ENCODE data around the gene ANO3. TPM values are rescaled to one million over a fixed set of nuclear protein-coding genes. Genes with fewer than 3 reads are reported as not detected.
"Not testable (repeated sequence)": the region's sequence is repeated elsewhere in the genome, so short reads cannot be mapped to it uniquely, and the experiment has no call there.

Gene ANO3
- 0.47 TPM for polyA plus RNA-seq (2012; ENCODE audit: missing spikeins)

DNA sequence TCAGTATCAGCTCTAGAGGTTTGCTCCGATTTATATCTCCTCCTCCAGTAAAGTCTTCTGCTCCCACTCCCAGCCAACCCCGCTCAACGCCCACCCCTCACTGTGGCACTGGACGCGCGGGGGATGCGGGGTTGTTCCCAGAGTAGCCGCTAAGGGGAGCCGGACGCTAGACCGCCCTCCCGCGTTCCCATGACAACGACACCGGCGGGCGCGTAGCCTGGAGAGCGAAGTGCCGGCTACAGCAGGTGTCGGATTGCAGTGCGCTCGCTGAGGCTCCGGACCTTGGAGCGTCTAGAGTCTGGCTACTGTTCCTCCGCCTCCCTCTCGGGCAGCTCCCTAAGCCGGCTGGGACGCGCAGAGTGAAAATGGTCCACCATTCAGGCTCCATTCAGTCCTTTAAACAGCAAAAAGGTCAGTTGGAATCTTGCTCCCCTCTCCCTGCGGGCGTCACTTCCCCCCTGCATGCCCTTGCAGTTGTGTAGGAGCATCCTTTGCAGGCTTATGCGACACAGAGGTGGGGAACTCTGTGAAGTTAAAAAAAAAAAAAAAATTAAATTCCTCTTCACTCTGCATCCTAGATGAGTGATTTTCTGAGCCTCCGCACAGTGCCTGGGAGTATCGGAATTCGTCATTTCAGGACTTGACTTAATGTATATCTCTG lies at the start of gene ANO3:
Gene ANO3 (plus strand): TSS at position 220 of the 661 bp plus-strand sequence. CDS start 146 bp downstream, at position 366.
- TF ChIP-seq POLR2A (IDR thresholded peaks at IDR 0.05; ENCODE audit: low read depth, low read length) (no peak), POLR2AphosphoS5 (IDR thresholded peaks at IDR 0.05; ENCODE audit: low read depth, low read length) (no peak), TAF1 (IDR thresholded peaks at IDR 0.05; ENCODE audit: borderline replicate concordance, low read depth, low read length) (no peak)
- DNase-seq (ENCODE audit: insufficient read length) (peak; percentile 28), FAIRE-seq (no peak)

DNA sequence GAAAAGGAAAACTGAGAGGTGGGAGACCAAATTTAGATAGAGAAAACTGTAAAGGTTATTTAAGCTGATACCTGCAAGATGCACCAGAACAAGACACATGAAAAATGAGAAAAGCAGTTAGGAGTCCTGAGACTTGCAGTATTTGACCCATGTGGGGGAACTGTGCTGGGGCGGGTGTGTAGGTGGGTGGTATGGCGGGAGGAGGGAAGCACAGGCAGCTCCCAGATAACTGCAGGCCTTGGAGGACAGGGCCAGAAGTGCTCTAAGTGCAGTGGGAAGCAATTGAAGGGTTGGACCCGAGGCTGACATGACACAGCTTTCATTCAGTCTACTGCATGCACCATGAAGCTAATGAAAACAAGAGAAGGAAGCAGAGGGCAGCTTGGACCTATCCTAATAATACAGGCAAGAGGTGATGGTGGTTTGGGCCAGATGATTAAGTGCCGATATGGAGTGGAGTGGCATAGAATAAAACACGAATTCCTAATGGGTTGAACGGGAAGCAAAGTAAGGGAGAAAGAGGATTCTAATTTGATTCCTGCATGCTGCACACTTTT lies 48.0 kb upstream of the ANO3 start:
- TF ChIP-seq POLR2A (IDR thresholded peaks at IDR 0.05; ENCODE audit: low read depth, low read length) (no peak), TAF1 (IDR thresholded peaks at IDR 0.05; ENCODE audit: borderline replicate concordance, low read depth, low read length) (no peak), POLR2AphosphoS5 (IDR thresholded peaks at IDR 0.05; ENCODE audit: low read depth, low read length) (no peak)
- DNase-seq (ENCODE audit: insufficient read length) (no peak), FAIRE-seq (peak; percentile 83)

DNA sequence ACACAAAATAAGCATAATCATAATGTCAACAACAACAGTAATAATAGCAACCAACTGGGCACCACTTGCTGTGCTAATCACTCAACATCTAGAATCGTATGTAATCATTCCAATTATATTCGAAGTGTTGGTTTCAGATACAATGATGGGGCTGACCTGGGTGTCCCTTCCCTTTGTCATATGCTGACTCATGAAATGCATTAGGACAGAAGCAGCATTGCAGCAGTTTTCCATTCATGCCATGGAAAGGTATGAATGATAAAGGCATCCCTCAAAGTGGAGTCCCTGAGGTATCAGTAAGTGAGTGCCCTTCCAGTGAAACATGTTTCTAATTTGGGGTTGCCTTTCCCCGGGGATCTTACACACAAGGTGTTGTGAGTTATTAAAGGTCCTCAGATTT lies 46.3 kb upstream of the ANO3 start:
- no peak for DNase-seq (ENCODE audit: insufficient read length)
- FAIRE-seq: no peak
- TF ChIP-seq POLR2A (IDR thresholded peaks at IDR 0.05; ENCODE audit: low read depth, low read length): no peak
- no peak for TF ChIP-seq TAF1 (IDR thresholded peaks at IDR 0.05; ENCODE audit: borderline replicate concordance, low read depth, low read length)
- no peak for TF ChIP-seq POLR2AphosphoS5 (IDR thresholded peaks at IDR 0.05; ENCODE audit: low read depth, low read length)

DNA sequence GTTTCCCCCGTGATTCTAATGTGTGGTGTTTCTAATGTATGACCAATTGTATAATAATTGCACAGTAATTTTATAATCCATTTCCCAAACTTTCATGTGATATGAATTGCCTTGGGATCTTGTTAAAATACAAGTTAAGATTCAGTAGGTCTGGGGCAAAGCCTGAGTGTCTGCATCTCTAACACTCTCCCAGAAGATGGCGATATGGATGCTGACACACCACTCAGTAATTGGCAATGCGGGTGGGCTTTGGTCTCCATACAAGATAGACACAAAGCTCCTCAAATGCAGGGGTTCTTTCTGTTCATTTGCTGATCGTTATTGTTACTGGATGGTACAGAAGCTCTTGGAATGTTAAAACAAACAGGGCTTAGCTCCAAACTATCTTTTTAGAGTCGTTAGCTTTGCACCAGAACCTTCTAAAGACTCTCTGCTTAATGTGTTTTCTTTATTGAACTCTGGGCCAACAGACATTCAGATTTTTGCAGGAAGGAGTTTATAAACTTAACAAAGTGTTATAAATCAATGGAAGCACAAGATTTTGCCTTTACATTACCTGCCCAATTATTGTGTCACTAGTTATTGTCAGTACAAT lies 45.4 kb upstream of the ANO3 start:
- no peak for DNase-seq (ENCODE audit: insufficient read length)
- TF ChIP-seq POLR2AphosphoS5 (IDR thresholded peaks at IDR 0.05; ENCODE audit: low read depth, low read length) (no peak), POLR2A (IDR thresholded peaks at IDR 0.05; ENCODE audit: low read depth, low read length) (no peak), TAF1 (IDR thresholded peaks at IDR 0.05; ENCODE audit: borderline replicate concordance, low read depth, low read length) (no peak)
- FAIRE-seq: no peak

DNA sequence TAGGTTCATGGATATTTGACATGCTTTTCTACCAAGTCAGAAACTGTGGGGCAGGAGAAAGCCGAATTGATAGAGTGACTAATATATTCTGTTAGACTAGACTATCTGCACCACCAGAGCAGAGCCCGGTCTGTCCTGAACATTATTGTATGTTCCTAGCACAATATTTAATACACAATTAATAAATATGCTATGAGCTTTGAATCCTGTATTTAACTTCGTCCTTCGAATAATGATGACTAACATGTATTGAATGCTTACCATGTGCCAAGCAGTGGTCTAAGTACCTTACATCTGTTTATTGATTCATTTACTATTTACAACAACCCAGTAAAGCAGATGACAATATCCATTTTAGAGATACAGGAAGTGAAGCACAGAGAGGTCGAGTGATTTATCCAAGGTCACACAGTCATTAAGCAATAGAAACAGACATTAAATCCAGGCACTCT lies 44.8 kb upstream of the ANO3 start:
- no peak for DNase-seq (ENCODE audit: insufficient read length)
- no peak for TF ChIP-seq POLR2A (IDR thresholded peaks at IDR 0.05; ENCODE audit: low read depth, low read length)
- no peak for TF ChIP-seq TAF1 (IDR thresholded peaks at IDR 0.05; ENCODE audit: borderline replicate concordance, low read depth, low read length)
- TF ChIP-seq POLR2AphosphoS5 (IDR thresholded peaks at IDR 0.05; ENCODE audit: low read depth, low read length): no peak
- FAIRE-seq: no peak

DNA sequence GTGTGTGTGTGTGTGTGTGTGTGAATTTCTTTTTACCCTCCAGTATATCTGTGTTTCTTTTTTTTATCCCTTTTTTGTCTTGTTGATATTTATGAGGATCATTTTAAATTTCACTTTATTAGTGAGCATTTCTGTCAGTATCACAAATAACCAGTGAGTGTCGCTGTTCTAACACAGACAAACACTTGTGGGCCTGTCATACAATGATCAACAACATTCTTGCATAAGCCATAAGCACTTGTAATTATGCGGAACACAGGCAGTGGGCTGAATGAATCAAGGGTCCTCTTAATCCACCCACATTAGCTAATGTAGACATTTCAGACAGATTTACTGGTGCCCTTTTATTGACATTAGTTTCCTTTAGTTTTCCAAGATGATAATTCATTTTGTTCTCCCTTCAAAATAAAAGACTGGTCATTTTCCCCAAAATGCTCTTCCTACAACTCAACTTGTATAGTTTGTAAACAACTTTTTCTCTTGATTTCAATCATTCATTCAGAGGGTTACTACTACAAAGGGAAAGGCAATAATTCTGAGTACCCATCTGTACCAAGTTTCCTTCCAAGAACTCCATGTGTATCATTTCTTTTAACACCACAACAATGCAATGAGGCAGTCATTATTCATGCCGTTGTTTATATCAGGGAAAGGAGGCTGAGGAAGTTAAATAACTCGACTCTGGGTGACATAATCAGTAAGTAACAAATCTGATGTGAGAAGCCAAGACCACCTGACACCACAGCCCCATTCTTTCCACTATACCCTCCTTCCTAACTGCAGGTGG lies 34.5 kb upstream of the ANO3 start:
- peak; percentile 93 for FAIRE-seq
- no peak for DNase-seq (ENCODE audit: insufficient read length)
- TF ChIP-seq POLR2A (IDR thresholded peaks at IDR 0.05; ENCODE audit: low read depth, low read length) (no peak), POLR2AphosphoS5 (IDR thresholded peaks at IDR 0.05; ENCODE audit: low read depth, low read length) (no peak), TAF1 (IDR thresholded peaks at IDR 0.05; ENCODE audit: borderline replicate concordance, low read depth, low read length) (no peak)

DNA sequence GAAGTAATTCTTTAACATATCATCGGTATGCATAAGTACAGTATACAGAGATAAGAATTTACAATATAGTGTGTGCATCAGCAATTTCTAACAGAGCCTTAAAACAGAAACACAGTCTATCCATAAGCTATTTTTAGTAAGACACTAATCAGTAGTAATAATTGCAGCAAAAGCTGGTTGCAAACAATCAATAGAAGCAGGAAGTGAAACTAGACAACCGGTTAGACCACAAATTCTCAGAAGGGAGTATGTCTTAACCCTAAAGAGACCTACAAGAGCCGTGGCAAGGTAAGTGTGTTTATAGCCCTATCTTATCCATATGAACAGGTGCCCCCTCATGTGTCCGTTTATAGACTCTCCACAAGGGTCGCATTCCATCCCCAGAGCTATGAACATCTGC lies 15.6 kb upstream of the ANO3 start:
- FAIRE-seq; DNase-seq (ENCODE audit: insufficient read length): not testable (repeated sequence)

DNA sequence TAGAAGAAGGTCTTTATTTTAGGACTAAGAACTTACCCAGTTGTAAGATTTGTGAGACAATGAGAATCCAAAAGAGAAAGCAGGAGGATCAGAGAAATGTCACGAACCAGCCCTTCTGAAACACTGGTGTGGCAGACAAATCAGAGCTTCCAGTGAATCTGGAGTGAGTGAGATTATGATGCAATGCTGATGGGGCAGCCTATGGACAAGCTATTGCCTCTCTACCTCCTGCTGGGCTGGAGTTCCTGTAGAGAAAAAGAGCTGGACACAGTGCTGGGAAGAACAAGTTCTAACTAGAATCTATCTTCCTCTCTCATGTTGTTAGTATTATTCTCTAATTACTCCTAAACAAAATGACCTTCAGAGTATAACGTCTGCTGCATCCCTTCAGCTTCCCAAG lies 12.0 kb upstream of the ANO3 start:
- TF ChIP-seq POLR2AphosphoS5 (IDR thresholded peaks at IDR 0.05; ENCODE audit: low read depth, low read length) (no peak), TAF1 (IDR thresholded peaks at IDR 0.05; ENCODE audit: borderline replicate concordance, low read depth, low read length) (no peak), POLR2A (IDR thresholded peaks at IDR 0.05; ENCODE audit: low read depth, low read length) (no peak)
- no peak for FAIRE-seq
- DNase-seq (ENCODE audit: insufficient read length): no peak

DNA sequence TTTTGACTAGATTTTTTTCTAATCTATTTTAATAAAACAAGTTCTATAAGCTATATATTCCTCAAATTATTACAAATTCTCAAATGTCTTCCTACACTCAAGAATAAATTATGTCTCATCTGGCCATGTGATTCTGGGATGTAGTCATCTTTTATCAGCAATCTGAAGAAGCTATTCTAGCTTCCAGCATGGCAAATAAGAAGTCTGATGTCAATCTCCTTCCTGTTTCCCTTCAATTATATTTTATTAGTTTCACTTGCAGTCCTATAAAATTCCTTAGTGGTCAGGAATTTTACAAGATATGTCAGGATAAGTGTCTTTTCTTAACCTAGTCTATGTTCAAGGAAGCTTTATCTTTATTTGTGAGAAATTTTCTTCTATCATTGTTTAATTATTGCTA lies 10.4 kb upstream of the ANO3 start:
- no peak for FAIRE-seq
- no peak for TF ChIP-seq TAF1 (IDR thresholded peaks at IDR 0.05; ENCODE audit: borderline replicate concordance, low read depth, low read length)
- no peak for TF ChIP-seq POLR2A (IDR thresholded peaks at IDR 0.05; ENCODE audit: low read depth, low read length)
- no peak for TF ChIP-seq POLR2AphosphoS5 (IDR thresholded peaks at IDR 0.05; ENCODE audit: low read depth, low read length)
- no peak for DNase-seq (ENCODE audit: insufficient read length)

DNA sequence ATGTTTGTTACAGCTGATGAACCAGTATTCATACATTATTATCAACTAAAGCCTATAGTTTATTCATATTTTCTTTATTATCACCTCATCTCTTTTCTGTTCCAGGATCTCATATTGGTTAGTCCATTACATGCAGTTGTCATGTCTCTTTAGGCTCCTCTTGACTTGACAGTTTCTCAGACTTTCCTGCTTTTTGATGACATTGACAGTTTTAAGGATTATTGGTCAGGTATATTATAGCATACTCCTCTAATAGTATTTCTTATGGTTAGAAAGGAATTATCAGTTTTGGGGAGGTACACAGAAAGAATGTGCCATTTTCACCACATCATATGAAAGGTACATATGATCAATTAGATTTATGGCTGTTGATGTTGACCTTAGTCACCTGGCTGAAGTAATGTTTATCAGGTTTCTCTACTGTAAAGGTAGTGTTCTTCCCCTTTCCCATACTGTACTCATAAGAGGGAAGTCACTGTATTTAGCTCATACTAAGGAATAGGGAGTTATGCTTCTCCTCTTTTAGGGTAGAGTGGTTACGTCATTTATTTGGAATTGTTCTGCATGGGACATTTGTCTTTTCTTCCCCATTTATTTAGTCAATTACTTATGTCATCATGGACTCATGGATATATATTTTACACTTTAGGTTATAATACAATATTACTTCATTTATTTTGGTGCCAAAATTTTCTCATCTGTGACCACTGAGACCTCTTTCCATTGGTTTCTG lies 9.4 kb upstream of the ANO3 start:
- FAIRE-seq (no peak), DNase-seq (ENCODE audit: insufficient read length) (no peak)
- TF ChIP-seq POLR2A (IDR thresholded peaks at IDR 0.05; ENCODE audit: low read depth, low read length) (no peak), POLR2AphosphoS5 (IDR thresholded peaks at IDR 0.05; ENCODE audit: low read depth, low read length) (no peak), TAF1 (IDR thresholded peaks at IDR 0.05; ENCODE audit: borderline replicate concordance, low read depth, low read length) (no peak)

DNA sequence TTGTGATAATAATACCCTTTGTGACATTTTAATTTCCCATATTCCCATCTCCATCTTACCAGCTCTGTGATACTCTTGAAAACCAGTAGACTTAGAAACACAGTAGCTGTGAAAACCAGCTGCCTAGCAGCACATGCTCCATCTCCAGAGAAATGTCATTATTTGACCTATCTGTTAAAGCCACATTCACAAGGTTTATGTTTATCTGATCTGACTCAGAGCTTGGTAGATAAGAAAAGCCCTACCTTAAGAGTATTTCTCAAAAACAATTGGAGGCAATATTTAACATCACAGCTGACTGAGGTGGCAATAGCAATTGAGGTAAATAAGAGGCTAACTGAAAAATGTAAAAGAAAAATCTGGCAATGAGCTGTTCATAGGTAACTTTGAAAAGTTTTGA lies 8.1 kb upstream of the ANO3 start:
- TF ChIP-seq TAF1 (IDR thresholded peaks at IDR 0.05; ENCODE audit: borderline replicate concordance, low read depth, low read length): no peak
- TF ChIP-seq POLR2A (IDR thresholded peaks at IDR 0.05; ENCODE audit: low read depth, low read length): no peak
- TF ChIP-seq POLR2AphosphoS5 (IDR thresholded peaks at IDR 0.05; ENCODE audit: low read depth, low read length): no peak
- FAIRE-seq: no peak
- no peak for DNase-seq (ENCODE audit: insufficient read length)

Measured in GM12892 (cell line).